ENCODE results near the gene KLHL33. TPM values are rescaled to one million over a fixed set of nuclear protein-coding genes. Genes with fewer than 3 reads are reported as not detected.
A peak's percentile ranks its signal among the peaks of the same experiment; 100 is the strongest.

The KLHL33 gene
- total and polyA plus RNA-seq, 5 donors from 2014 or later = 0.72 TPM; not detected in 4

DNA sequence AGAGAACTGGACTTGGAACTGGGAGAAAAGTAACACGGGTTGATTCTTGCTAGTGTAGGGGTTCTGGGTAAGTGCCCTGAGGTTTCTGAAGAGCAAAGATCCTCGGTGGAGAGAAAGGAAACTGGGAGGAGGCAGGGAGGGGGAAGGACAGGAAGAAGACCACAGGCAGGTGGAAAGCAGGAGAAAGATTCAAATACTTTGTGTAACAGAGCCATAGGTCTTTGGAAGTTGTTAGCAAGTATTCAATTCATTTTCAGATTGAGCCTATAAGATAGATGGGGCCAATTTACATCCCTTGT is 34.6 kb upstream of the KLHL33 start:
- peak overlapping the region; percentile 92 to 98 (median 96) for H3K27ac Mint-ChIP-seq
- H3K27me3 Mint-ChIP-seq = peaks cover 4% of the 10 kb centered on the region
- ATAC-seq (ENCODE audit: low read depth in 2 of 2) (no peak), DNase-seq (no peak)
- H3K36me3 Mint-ChIP-seq = peaks cover 33% of the 10 kb centered on the region
- no peaks in the 10 kb centered on the region for H3K27me3 ChIP-seq (ENCODE audit: control insufficient read depth, insufficient read depth, low read length)
- peaks cover 36% of the 10 kb centered on the region for H3K4me1 ChIP-seq (ENCODE audit: control insufficient read depth, insufficient read depth, low read length, poor library complexity, severe bottlenecking)
- no peaks in the 10 kb centered on the region for H3K9me3 Mint-ChIP-seq
- no peaks in the 10 kb centered on the region for H3K9me3 ChIP-seq (ENCODE audit: control insufficient read depth in 2 of 2, low read length in 2 of 2)
- H3K4me1 Mint-ChIP-seq = peaks cover 4 to 56% (median 49%) of the 10 kb centered on the region in 4 donors
- H3K36me3 ChIP-seq (ENCODE audit: control insufficient read depth, insufficient read depth, low read length) = peaks cover 33% of the 10 kb centered on the region
- peak overlapping the region; percentile 97 to 100 (median 98) for H3K4me3 Mint-ChIP-seq
- H3K27ac ChIP-seq (ENCODE audit: insufficient read depth, low read length, poor library complexity, severe bottlenecking) = peak overlapping the region; percentile 80
- H3K4me3 ChIP-seq (ENCODE audit: low read depth, low read length) = peak overlapping the region; percentile 95

DNA sequence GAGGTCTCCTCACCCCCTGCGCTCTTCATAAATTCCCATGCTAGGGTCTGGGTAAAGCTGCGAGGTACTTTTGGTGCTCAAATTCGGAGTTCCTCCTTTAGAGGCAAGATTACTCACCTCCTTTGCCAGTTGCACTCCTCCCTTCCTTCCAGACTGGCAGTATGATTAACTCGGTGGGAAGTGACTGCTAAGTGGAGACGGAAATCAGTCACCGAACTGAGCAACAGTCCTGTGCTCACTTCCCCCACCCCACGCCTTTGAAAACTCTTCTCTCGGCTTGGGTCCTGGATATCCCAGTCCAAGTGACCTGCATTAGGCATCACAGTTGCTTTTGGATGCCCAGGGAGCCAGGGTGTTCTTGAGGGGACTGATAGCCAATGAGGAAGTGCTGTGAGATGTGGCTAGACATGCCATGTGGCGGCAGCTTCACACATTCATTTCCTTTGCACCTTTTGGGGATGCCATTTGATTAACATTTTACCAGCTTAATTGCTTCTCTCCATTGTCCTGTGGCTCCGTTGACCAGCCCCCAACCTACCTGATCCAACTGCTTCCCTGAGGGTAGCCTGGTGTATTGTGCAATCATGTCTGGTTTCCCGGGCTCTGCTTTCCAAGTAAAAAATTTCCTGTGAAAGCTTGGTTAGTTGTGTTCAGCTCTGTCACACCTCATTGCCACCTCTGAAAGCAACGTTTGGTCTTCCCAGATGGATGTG is 34.1 kb upstream of the KLHL33 start:
- Histone ChIP-seq H3K4me3 (ENCODE audit: low read depth, low read length) (peak overlapping the region; percentile 95), H3K36me3 (ENCODE audit: control insufficient read depth, insufficient read depth, low read length) (peaks cover 30% of the 10 kb centered on the region), H3K9me3 (ENCODE audit: control insufficient read depth in 2 of 2, low read length in 2 of 2) (no peaks in the 10 kb centered on the region), H3K27me3 (ENCODE audit: control insufficient read depth, insufficient read depth, low read length) (no peaks in the 10 kb centered on the region), H3K4me1 (ENCODE audit: control insufficient read depth, insufficient read depth, low read length, poor library complexity, severe bottlenecking) (peaks cover 36% of the 10 kb centered on the region), H3K27ac (ENCODE audit: insufficient read depth, low read length, poor library complexity, severe bottlenecking) (peak overlapping the region; percentile 80)
- peak; percentile 38 to 40 for ATAC-seq (ENCODE audit: low read depth in 2 of 2)
- Mint-ChIP-seq H3K27me3 (peaks cover 4% of the 10 kb centered on the region), H3K27ac (peak overlapping the region; percentile 92 to 98 (median 96)), H3K4me3 (peak overlapping the region; percentile 97 to 100 (median 98)), H3K4me1 (peaks cover 4 to 52% (median 45%) of the 10 kb centered on the region in 4 donors), H3K36me3 (peaks cover 28% of the 10 kb centered on the region), H3K9me3 (no peaks in the 10 kb centered on the region)
- peak in 2 of 3 donors; percentile 22 to 66 for DNase-seq

DNA sequence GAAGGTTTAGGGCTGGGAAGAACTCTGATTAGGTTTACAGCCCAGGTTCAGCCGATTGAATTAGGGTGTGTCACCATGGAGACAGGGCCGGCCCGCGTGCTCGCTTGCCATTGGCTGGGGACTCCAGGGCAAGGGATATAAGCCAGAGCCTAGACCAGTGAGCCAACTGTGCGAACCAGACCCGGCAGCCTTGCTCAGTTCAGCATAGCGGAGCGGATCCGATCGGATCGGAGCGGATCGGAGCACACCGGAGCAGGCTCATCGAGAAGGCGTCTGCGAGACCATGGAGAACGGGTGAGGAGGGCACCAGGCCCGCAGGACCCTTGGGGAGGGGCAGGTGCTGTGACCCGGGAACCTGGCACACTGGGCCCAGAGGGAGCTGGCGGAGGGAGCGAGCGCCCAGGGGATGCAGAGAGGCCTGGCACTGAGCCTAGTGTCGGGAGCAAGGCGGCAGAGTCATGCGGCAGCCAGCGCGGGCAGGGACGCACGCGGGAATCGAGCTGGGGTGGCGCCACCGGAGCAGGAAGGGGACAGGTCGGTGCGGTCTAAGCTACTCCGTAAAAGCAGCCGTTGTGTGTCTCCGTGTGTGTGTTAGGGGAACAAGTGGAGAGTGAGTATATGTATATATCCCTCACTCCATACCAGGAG is 33.4 kb upstream of the KLHL33 start, which contains the start of gene PNP:
TSS of gene PNP (plus strand) at position 165 of the 648 bp plus-strand sequence. CDS start at position 284, 119 bp downstream.
- Mint-ChIP-seq H3K27ac (peak within 1 kb of the TSS; percentile 92 to 98 (median 96)), H3K4me3 (peak within 1 kb of the TSS; percentile 97 to 100 (median 98)), H3K36me3 (peaks cover 21% of the 10 kb centered on the region), H3K9me3 (no peaks in the 10 kb centered on the region), H3K4me1 (peaks cover 4 to 45% (median 40%) of the 10 kb centered on the region in 4 donors), H3K27me3 (peaks cover 4% of the 10 kb centered on the region)
- no peaks in the 10 kb centered on the region for H3K27me3 ChIP-seq (ENCODE audit: control insufficient read depth, insufficient read depth, low read length)
- ATAC-seq (ENCODE audit: low read depth in 2 of 2) (peak; percentile 94), DNase-seq (peak; percentile 78 to 93 (median 83))
- H3K9me3 ChIP-seq (ENCODE audit: control insufficient read depth in 2 of 2, low read length in 2 of 2) = no peaks in the 10 kb centered on the region
- H3K4me3 ChIP-seq (ENCODE audit: low read depth, low read length) = peak within 1 kb of the TSS; percentile 95
- peaks cover 23% of the 10 kb centered on the region for H3K36me3 ChIP-seq (ENCODE audit: control insufficient read depth, insufficient read depth, low read length)
- peak within 1 kb of the TSS; percentile 80 for H3K27ac ChIP-seq (ENCODE audit: insufficient read depth, low read length, poor library complexity, severe bottlenecking)
- H3K4me1 ChIP-seq (ENCODE audit: control insufficient read depth, insufficient read depth, low read length, poor library complexity, severe bottlenecking) = peaks cover 36% of the 10 kb centered on the region

DNA sequence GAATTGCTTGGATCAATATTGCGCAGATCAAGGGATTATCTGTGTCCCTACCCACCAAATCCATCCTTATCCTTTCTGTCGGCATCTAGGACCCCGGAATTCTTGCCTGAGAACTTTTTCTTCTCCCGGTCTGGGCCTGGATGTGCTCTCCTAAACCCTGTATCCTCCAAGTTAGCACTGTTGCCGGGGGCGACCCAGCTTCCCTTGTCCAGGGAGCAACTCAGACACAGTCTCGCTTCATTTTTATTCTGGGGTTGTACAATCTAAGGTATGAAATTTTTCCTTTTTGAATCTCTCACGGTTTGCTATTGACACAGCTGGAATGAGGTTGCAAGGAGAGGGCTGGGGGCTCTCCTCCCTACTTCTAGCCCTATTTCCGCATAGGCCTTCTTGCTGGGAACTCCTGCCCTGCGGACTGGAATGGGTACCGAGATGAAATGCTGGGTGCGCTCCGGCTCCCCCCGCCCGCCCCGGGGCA is 32.8 kb upstream of the KLHL33 start:
- ATAC-seq (ENCODE audit: low read depth in 2 of 2) = no peak
- H3K27ac ChIP-seq (ENCODE audit: insufficient read depth, low read length, poor library complexity, severe bottlenecking) = peak overlapping the region; percentile 80
- Mint-ChIP-seq H3K4me3 (peak overlapping the region; percentile 97 to 100 (median 98)), H3K27me3 (peaks cover 4% of the 10 kb centered on the region), H3K9me3 (no peaks in the 10 kb centered on the region), H3K4me1 (peaks cover 0 to 41% (median 35%) of the 10 kb centered on the region in 4 donors), H3K27ac (peak overlapping the region in 2 of 3 donors; percentile 92 to 98), H3K36me3 (peaks cover 15% of the 10 kb centered on the region)
- DNase-seq = no peak
- peaks cover 36% of the 10 kb centered on the region for H3K4me1 ChIP-seq (ENCODE audit: control insufficient read depth, insufficient read depth, low read length, poor library complexity, severe bottlenecking)
- peaks cover 17% of the 10 kb centered on the region for H3K36me3 ChIP-seq (ENCODE audit: control insufficient read depth, insufficient read depth, low read length)
- no peaks in the 10 kb centered on the region for H3K27me3 ChIP-seq (ENCODE audit: control insufficient read depth, insufficient read depth, low read length)
- H3K4me3 ChIP-seq (ENCODE audit: low read depth, low read length) = peak overlapping the region; percentile 95
- H3K9me3 ChIP-seq (ENCODE audit: control insufficient read depth in 2 of 2, low read length in 2 of 2) = no peaks in the 10 kb centered on the region

DNA sequence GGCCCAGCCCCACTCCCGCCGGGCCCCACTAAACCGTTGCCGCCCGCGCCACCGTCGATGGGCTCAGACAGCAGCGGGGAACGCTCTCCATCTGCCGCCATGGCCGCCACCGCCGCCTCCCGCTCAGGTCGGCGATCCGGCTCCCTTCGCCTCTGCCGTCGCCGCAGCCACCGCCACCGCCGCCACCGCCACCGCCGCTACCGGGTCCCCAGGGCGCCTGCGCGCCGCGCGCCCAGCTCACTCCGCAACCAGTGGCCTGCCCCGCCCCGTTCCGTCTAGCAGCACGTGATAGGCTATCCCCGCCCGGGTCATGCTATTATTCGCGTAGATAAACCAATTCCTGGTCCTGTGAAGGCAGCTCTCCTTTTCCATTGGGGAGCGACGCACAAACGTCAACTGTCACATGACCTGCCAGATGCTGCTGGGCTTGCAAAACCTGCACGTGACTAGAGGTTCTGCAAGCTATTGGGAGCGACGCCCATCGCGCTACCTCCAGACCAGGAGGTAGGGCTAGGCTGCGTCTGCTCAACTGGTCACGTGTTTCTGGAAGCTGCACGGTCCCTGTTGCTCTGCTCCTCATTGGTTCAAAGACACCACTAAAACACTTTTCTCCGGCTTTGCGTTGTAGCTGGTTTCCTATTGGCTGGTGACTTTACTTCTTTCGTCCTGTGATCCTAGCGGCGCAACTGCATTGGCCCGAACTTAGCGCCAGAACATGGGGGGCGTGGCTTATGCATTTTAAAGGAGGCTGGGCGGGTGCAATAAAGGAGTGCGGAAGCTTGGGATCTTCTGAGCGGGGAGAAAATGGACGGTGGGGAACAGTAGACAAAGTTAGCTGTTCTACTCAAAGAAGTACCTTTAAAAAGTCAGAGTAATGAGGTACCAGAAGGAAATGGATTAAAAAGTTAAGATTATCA is 25.5 kb upstream of the KLHL33 start, which contains the start of gene PIP4P1:
TSS of gene PIP4P1 (minus strand) at position 210 of the 917 bp plus-strand sequence. CDS start at position 101, 109 bp downstream.
- Histone ChIP-seq H3K9me3 (ENCODE audit: control insufficient read depth in 2 of 2, low read length in 2 of 2) (no peaks in the 10 kb centered on the region), H3K27me3 (ENCODE audit: control insufficient read depth, insufficient read depth, low read length) (no peaks in the 10 kb centered on the region), H3K4me1 (ENCODE audit: control insufficient read depth, insufficient read depth, low read length, poor library complexity, severe bottlenecking) (peaks cover 19% of the 10 kb centered on the region), H3K4me3 (ENCODE audit: low read depth, low read length) (peak within 1 kb of the TSS; percentile 90), H3K27ac (ENCODE audit: insufficient read depth, low read length, poor library complexity, severe bottlenecking) (peak within 1 kb of the TSS; percentile 99), H3K36me3 (ENCODE audit: control insufficient read depth, insufficient read depth, low read length) (peaks cover 39% of the 10 kb centered on the region)
- ATAC-seq (ENCODE audit: low read depth in 2 of 2) (peak; percentile 91 to 93), DNase-seq (peak; percentile 99 to 100 (median 99))
- peaks cover 5% of the 10 kb centered on the region for H3K27me3 Mint-ChIP-seq
- peaks cover 5 to 35% (median 21%) of the 10 kb centered on the region in 4 donors for H3K4me1 Mint-ChIP-seq
- H3K36me3 Mint-ChIP-seq = peaks cover 32% of the 10 kb centered on the region
- peak within 1 kb of the TSS; percentile 88 to 96 (median 94) for H3K4me3 Mint-ChIP-seq
- peak within 1 kb of the TSS; percentile 94 to 99 (median 97) for H3K27ac Mint-ChIP-seq
- no peaks in the 10 kb centered on the region for H3K9me3 Mint-ChIP-seq

DNA sequence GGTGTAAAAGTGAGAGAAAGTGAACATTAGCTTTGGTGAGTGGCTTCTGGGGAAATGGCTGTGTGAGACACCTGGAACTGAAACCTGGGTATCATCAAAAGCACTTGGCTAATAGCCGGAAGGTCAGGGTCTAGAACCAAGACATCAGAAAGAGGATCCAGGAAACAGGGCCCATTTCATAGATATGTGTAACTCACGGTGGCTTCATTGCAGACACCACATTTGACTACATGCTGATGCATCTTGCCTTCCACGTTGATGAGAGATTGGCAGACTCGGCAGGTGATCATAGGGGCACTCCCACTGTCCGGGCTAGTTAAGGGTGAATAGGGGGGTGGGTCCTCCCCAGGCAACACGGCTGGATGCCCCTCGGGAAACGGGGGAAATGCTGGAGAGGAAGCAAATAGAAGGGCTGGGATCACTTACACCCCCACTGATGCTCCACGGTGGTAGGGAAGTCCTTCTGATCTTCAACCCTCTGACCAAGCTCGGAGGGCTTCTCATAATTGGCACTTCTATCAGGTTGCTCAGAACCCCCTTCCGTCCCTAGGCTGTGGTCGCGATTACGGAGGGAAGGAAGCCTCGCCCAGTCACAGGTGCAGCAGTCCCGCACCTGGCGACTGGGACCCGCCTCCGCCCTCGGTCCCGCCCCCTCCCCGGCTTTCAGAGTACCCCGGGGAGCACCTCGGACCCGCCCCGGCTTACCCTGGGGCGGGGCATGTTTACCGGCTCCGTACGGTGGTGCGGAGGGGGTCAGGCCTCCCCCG is 24.7 kb upstream of the KLHL33 start:
- peaks cover 26% of the 10 kb centered on the region for H3K4me1 ChIP-seq (ENCODE audit: control insufficient read depth, insufficient read depth, low read length, poor library complexity, severe bottlenecking)
- Mint-ChIP-seq H3K27me3 (peaks cover 5% of the 10 kb centered on the region), H3K4me3 (peak overlapping the region; percentile 88 to 96 (median 94)), H3K4me1 (peaks cover 5 to 35% (median 21%) of the 10 kb centered on the region in 4 donors), H3K36me3 (peaks cover 32% of the 10 kb centered on the region), H3K9me3 (no peaks in the 10 kb centered on the region), H3K27ac (peak overlapping the region; percentile 94 to 99 (median 95))
- peak; percentile 75 to 81 (median 78) for DNase-seq
- H3K36me3 ChIP-seq (ENCODE audit: control insufficient read depth, insufficient read depth, low read length) = peaks cover 41% of the 10 kb centered on the region
- no peaks in the 10 kb centered on the region for H3K9me3 ChIP-seq (ENCODE audit: control insufficient read depth in 2 of 2, low read length in 2 of 2)
- H3K4me3 ChIP-seq (ENCODE audit: low read depth, low read length) = peak overlapping the region; percentile 85
- H3K27me3 ChIP-seq (ENCODE audit: control insufficient read depth, insufficient read depth, low read length) = no peaks in the 10 kb centered on the region
- H3K27ac ChIP-seq (ENCODE audit: insufficient read depth, low read length, poor library complexity, severe bottlenecking) = peak overlapping the region; percentile 99
- peak; percentile 4 to 5 for ATAC-seq (ENCODE audit: low read depth in 2 of 2)
